Measurements from ENCODE around the gene NIPSNAP3A. TPM values are rescaled to one million over a fixed set of nuclear protein-coding genes. Genes with fewer than 3 reads are reported as not detected.

Gene NIPSNAP3A
- total and polyA plus RNA-seq, 2 donors (not counting 3 experiments of a cell fraction or from before 2014, with no cell fraction given), result 27.2 TPM

DNA sequence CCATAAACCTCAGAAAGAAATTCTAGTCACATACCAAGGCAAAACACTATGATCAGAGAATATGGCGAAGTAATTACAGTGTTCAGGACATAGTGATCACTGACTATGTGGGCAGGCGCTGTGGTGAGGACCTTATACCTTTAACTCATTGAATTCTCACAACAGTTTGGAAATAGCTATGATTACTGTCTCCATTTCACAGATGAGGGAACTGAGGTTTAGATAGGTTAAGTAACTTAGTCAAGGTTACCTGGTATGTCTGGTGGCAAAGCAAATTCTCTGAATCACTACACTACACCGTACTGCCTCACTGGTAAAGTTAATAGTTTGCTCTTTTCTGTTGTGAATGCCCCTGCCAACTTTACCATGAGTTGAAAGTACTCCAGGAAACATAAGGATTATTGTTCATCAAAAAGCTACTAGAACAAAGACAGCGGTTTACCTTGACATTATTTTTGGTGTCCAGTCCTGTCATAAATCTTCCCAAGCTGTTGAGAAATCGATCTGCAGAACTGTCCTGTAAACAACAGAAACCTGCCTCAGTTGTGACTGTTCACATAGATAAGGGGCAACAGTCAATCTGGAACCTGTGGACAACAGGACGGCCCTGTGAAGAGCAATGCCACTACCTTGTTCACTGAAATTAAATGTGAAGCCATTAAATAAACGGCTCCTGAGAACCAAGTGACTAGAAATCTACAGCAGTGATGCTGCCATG is 52.7 kb downstream of the NIPSNAP3A start:
- DNase-seq (ENCODE audit: low read depth, low spot score) (no peak), FAIRE-seq (no peak)
- Histone ChIP-seq H3K4me1 (ENCODE audit: control insufficient read depth, extremely low read depth, insufficient read depth, low read length) (no peaks in the 10 kb centered on the region), H3K9me3 (replicated peaks; ENCODE audit: control insufficient read depth, insufficient read depth, low read length) (no peaks in the 10 kb centered on the region), H3K79me2 (ENCODE audit: control insufficient read depth, insufficient read depth, low read length) (no peaks in the 10 kb centered on the region), H3K9me1 (replicated peaks; ENCODE audit: control insufficient read depth, extremely low read depth, insufficient read depth, low read length) (no peaks in the 10 kb centered on the region), H3K27me3 (ENCODE audit: control insufficient read depth in 2 of 2, insufficient read depth in 2 of 2, low read length in 2 of 2) (no peaks in the 10 kb centered on the region), H3K4me3 (replicated peaks in 1 of 3; ENCODE audit: insufficient read depth in 1 of 3, low read depth in 1 of 3, low read length in 3 of 3) (no peak overlapping the region), H2AFZ (ENCODE audit: low read depth, low read length) (no peak overlapping the region), H3K4me2 (ENCODE audit: insufficient read depth, low read length) (no peak overlapping the region), H3K9ac (replicated peaks; ENCODE audit: extremely low read depth, insufficient read depth, low read length) (no peak overlapping the region), H4K20me1 (replicated peaks; ENCODE audit: control insufficient read depth, extremely low read depth, insufficient read depth, low read length) (no peaks in the 10 kb centered on the region), H3K36me3 (ENCODE audit: control insufficient read depth in 2 of 2, extremely low read depth in 1 of 2, insufficient read depth in 2 of 2, low read length in 2 of 2) (no peaks in the 10 kb centered on the region), H3K27ac (ENCODE audit: insufficient read depth, low read depth, low read length) (no peak overlapping the region)
- TF ChIP-seq EZH2 (IDR thresholded peaks at IDR 0.05; ENCODE audit: borderline replicate concordance, low read depth, low read length, severe bottlenecking) (no peak), GATA2 (IDR thresholded peaks at IDR 0.05; ENCODE audit: insufficient read depth, insufficient read length, low read depth, low read length) (no peak), POLR2AphosphoS5 (IDR thresholded peaks at IDR 0.05; ENCODE audit: insufficient read depth, low read depth, low read length) (no peak), JUN (IDR thresholded peaks at IDR 0.05; ENCODE audit: borderline replicate concordance, insufficient read depth, insufficient read length, low read depth) (no peak), FOS (IDR thresholded peaks at IDR 0.05; ENCODE audit: borderline replicate concordance, insufficient read depth, low read length) (no peak), MYC (IDR thresholded peaks at IDR 0.05; ENCODE audit: low read depth, low read length) (no peak), MAX (IDR thresholded peaks at IDR 0.05; ENCODE audit: insufficient read depth, insufficient read length) (no peak), POLR2A (IDR thresholded peaks at IDR 0.05; ENCODE audit: low read depth, low read length) (no peak)
- TF ChIP-seq, protein P1, sequence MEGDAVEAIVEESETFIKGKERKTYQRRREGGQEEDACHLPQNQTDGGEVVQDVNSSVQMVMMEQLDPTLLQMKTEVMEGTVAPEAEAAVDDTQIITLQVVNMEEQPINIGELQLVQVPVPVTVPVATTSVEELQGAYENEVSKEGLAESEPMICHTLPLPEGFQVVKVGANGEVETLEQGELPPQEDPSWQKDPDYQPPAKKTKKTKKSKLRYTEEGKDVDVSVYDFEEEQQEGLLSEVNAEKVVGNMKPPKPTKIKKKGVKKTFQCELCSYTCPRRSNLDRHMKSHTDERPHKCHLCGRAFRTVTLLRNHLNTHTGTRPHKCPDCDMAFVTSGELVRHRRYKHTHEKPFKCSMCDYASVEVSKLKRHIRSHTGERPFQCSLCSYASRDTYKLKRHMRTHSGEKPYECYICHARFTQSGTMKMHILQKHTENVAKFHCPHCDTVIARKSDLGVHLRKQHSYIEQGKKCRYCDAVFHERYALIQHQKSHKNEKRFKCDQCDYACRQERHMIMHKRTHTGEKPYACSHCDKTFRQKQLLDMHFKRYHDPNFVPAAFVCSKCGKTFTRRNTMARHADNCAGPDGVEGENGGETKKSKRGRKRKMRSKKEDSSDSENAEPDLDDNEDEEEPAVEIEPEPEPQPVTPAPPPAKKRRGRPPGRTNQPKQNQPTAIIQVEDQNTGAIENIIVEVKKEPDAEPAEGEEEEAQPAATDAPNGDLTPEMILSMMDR (IDR thresholded peaks at IDR 0.05; ENCODE audit: extremely low read depth in 1 of 2, insufficient read depth in 1 of 2, low read depth in 1 of 2, low read length in 2 of 2), result no peak
- BruUV-seq (replicated peaks), result no TSS peak
- ChIA-PET POLR2A (no interaction called here), CTCF (interaction anchor here (1.4 kb wide), 1 partner anchor 63 kb away, joined by 4 read pairs; no protein-coding TSS in a partner anchor)
- dilution Hi-C loops (cut with MboI; ENCODE audit: extremely low pct_ligation_motif_present, low sequenced_read_pairs), result no loop called here
- intact Hi-C loops (cut with micrococcal nuclease), result no loop called here
